HG03342 (cell line): Measurements from ENCODE around the gene PLD3.
"Not testable (repeated sequence)": the region's sequence is repeated elsewhere in the genome, so short reads cannot be mapped to it uniquely, and the experiment has no call there.

Experiments
- ATAC-seq: cut with Tn5 transposase; IDR thresholded peaks from one replicate; pipeline ENCODE4 v1.9.1; 2021; ENCODE audit warnings: mild to moderate bottlenecking, moderate library complexity; ENCODE audit not compliant: unreplicated experiment

PLD3 gene

DNA sequence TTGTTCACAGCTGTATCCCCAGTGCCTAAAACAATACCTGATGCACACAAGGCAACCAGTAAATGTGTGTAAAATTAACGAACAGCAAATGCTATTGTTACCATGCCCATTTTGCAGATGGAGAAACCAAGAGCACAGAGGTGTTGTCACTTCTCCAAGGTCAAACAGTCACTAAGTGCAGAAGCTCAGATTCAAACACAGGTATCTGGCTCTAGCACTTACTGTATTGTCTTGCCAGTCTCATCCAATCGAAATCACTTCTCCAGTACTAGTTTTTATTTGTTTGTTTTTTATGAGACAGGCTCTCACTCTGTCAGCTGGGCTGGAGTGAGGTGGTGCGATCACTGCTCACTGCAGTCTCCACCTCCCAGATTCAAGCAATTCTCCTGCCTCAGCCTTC, 13.7 kb downstream of the PLD3 start:
- no peak for ATAC-seq

GRCh38 chr19:40363069-40363468, 14.6 kb downstream of the PLD3 start:
- ATAC-seq = no peak

DNA sequence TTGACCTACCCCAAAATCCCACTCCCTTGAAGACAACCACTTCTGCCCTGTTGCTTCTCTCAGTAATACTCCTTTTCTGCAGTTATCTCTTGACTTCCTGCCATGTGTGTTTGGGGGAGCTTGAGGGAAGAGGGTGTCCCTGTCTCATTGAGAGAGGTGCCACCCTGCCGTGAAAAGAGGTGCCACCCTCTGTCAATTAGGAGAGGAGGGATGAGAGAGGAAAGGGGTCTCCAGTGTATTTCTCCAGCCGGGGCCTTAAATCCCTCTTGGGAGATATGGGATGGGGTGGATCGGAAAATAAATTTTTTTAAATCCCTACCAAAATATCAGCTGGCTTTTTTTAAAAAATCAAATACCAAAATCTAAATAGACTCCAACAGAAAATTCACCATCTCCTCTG, 16.5 kb downstream of the PLD3 start:
- ATAC-seq = no peak

DNA sequence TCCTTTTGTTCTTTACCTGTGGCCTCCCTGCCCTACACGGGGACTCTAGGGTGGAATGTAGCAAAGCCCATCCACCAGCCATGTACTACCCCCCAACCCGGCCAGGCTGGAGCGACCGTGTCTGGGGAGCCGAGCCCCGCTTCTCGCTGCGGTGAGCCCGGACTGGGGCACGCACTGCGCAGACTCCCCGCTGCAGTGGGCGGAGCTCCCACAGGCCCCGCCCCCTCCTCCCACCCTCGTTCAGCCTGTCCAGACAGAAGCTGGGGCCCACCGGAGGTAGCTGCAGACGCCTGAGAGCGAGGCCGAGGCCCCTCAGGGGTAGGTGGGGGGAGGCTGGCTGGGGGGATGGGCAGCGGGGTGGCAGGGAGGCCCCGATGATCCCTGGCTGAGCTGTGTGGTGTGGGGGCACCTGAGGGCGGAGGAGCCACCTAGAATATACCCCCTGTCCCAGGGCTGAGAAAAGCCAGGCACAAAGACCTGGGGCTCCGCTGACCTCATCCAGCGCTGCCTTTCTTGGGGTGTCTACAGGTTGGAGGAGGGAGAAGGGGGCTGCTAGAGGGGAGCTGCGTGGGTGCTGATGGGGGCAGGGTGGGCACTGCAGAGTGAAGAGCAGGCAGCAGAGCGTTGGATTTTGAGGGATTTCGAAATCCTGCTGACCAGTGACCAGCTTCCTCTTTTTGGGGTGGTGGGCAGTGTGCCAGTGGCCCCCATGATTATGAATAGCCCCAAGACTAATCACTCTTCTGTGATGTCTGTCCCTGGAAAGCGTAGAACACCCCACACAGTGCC, 17.3 kb downstream of the PLD3 start:
- no peak for ATAC-seq

- ATAC-seq = no peak
These were observed 18.4 kb downstream of the PLD3 start for GRCh38 chr19:40366697-40367561.

DNA sequence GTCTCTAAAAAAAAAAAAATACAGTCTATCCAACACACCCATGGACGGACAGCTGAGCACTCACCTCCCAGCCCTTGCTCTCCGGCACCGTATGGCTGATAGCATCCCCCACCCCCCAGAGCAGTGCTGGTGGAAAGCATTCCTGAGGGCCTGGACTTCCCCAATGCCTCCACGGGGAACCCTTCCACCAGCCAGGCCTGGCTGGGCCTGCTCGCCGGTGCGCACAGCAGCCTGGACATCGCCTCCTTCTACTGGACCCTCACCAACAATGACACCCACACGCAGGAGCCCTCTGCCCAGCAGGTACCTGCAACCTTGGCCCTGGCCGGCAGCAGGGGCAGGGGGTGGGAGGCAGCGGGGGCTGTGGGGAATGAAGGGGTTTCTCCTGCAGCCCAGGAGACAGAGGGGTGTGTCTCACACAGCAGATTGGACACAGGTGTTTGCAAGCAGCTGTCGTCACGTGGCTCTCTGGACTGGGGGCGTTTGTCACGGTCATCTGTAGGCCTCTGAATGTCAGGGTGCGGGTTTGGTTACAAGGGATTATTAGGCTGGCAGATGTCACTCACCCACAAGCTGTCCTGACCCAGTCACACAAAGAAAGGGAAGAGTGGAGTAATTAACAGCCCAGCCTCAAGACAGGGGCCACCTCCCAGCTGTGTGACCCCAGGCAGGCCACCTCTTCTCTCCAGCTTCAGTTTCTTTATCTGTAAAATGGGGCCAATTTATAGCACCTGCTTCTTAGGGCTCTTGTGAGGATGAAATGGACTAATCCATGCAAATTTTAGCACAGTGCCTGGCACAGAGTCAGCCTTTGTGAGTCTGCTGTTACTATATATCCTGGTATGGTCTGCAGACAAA, 19.3 kb downstream of the PLD3 start:
- ATAC-seq = no peak

- no peak for ATAC-seq
These were observed 21.3 kb downstream of the PLD3 start for GRCh38 chr19:40369797-40370196.

- not testable (repeated sequence) for ATAC-seq
These were observed 21.8 kb downstream of the PLD3 start for GRCh38 chr19:40370253-40370652.

- ATAC-seq = no peak
These were observed 22.7 kb downstream of the PLD3 start for GRCh38 chr19:40370997-40371801.

- ATAC-seq = no peak
These were observed 23.3 kb downstream of the PLD3 start for GRCh38 chr19:40371802-40372122.

GRCh38 chr19:40374084-40374483, 25.6 kb downstream of the PLD3 start:
- ATAC-seq = no peak

- ATAC-seq = no peak
These were observed 27.9 kb downstream of the PLD3 start for GRCh38 chr19:40376286-40376862.

DNA sequence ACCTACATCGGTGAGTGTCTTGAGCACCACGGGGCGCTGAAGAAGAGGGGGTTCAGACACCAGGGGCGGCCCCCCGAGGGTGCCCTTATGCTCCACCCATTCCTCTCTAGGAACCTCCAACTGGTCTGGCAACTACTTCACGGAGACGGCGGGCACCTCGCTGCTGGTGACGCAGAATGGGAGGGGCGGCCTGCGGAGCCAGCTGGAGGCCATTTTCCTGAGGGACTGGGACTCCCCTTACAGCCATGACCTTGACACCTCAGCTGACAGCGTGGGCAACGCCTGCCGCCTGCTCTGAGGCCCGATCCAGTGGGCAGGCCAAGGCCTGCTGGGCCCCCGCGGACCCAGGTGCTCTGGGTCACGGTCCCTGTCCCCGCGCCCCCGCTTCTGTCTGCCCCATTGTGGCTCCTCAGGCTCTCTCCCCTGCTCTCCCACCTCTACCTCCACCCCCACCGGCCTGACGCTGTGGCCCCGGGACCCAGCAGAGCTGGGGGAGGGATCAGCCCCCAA, 29.4 kb downstream of the PLD3 start:
- ATAC-seq = no peak

- no peak for ATAC-seq
These were observed 30.0 kb downstream of the PLD3 start for GRCh38 chr19:40378509-40378908.

- no peak for ATAC-seq
These were observed 31.1 kb downstream of the PLD3 start for GRCh38 chr19:40379446-40380198.

- ATAC-seq = no peak
These were observed 31.9 kb downstream of the PLD3 start for GRCh38 chr19:40380199-40381037.

- ATAC-seq = no peak
These were observed 32.8 kb downstream of the PLD3 start for GRCh38 chr19:40381321-40381720.

DNA sequence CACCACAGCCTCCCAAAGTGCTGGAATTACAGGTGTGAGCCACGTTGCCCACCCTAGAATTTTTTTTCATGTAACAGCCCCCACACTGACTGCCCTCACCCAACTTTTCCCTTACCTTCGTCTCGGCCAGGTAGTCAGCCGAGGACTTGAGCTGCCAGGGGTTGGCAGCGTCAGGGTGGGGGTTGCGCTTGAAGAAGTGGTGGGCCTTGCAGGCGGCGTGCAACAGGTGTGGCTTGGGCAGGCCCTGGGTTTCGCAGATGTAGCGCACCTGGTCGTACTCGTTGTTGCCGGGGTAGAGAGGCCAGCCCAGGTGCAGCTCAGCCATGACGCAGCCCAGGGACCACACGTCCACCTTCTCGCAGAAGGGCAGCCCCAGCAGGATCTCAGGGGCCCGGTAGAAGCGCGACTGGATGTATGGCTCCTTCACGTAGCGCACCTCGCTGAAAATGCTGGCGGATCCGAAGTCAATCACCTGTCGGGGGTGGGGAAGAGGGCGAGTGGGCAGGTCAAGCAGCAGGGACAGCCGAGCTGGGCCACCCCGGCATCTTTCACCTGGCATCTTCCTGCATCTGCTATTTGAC, 35.3 kb downstream of the PLD3 start:
- ATAC-seq = no peak
